ENCODE measurements around the gene MCEE.
"Not testable (repeated sequence)": the region's sequence is repeated elsewhere in the genome, so short reads cannot be mapped to it uniquely, and the experiment has no call there.

The MCEE gene

DNA sequence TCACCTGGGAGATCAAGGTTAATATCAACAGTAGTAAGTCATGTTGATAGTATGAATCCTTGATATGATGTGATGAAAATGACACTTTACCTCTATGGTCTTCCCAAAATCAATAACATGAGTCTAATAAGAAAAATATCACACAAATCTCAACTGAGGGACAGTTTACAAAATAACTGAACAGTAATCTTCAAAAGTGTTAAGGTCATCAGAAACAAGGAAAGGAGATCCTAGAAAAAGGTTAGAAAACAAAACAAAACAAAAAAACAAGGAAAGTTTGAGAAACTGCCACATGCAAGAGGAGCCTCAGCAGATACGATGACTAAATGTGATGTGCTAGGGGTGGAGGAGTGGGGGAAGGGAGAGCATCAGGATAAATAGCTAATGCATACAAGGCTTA, 16.2 kb downstream of the MCEE start:
- no peak for DNase-seq (ENCODE audit: low spot score)

DNA sequence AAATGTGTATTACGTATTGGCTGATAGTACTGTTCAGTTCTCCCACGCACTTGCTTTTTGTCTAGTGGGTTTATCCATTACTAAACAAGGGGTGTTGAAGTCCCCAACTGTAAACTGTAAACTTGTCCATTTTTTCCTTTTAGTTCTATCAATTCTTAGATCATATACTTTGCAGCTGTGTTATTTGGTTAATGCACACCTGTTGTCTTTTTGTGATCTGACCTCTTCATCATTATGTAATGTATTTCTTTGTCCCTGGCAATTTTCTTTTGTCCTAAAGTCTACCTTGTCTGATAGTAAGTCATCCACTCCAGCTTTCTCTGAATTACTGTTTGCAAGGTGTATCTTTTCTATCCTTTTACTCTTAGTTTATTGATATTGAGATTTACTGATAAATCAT, 21.9 kb downstream of the MCEE start:
- Histone ChIP-seq H3K27me3 (ENCODE audit: control insufficient read depth in 3 of 3, insufficient read depth in 3 of 3, low read depth in 1 of 3, low read length in 3 of 3) (no peaks in the 10 kb centered on the region), H2AK5ac (ENCODE audit: low read depth, low read length) (no peak overlapping the region), H3K23ac (ENCODE audit: low read depth, low read length, poor library complexity) (no peak overlapping the region), H3K27ac (replicated peaks; ENCODE audit: low read length) (no peak overlapping the region), H4K8ac (ENCODE audit: low read depth, low read length) (no peak overlapping the region), H2BK15ac (ENCODE audit: low read length) (no peak overlapping the region), H2BK12ac (ENCODE audit: low read length) (no peak overlapping the region), H2BK120ac (ENCODE audit: low read depth, low read length) (no peak overlapping the region), H3K4me1 (ENCODE audit: control insufficient read depth in 2 of 2, insufficient read depth in 1 of 2, low read depth in 1 of 2, low read length in 2 of 2) (no peaks in the 10 kb centered on the region), H3K9me3 (replicated peaks in 1 of 2; ENCODE audit: control insufficient read depth in 2 of 2, insufficient read depth in 1 of 2, low read depth in 1 of 2, low read length in 2 of 2) (peaks cover 0 to 8% of the 10 kb centered on the region in 2 donors), H3K79me1 (ENCODE audit: low read depth, low read length) (no peaks in the 10 kb centered on the region), H3K4me3 (ENCODE audit: low read length in 2 of 2) (no peak overlapping the region), H3K18ac (ENCODE audit: low read length) (no peak overlapping the region), H3K4me2 (ENCODE audit: insufficient read depth, low read length, poor library complexity, severe bottlenecking) (no peak overlapping the region), H3K14ac (ENCODE audit: low read length) (no peak overlapping the region), H3K36me3 (replicated peaks in 1 of 2; ENCODE audit: control insufficient read depth in 2 of 2, insufficient read depth in 2 of 2, low read length in 2 of 2) (peaks cover 2 to 28% of the 10 kb centered on the region in 2 donors), H3K4ac (ENCODE audit: low read length) (no peak overlapping the region), H3K9ac (ENCODE audit: low read depth, low read length, poor library complexity) (no peak overlapping the region), H2AFZ (ENCODE audit: low read length) (no peak overlapping the region), H4K91ac (ENCODE audit: low read depth, low read length, poor library complexity) (no peak overlapping the region), H2BK5ac (ENCODE audit: low read length) (no peak overlapping the region)
- no CpG with 5 or more reads among the region's 2 CpGs for WGBS, 2 donors (ENCODE audit: extremely low coverage in 2 of 2, insufficient read length in 2 of 2, insufficient replicate concordance in 1 of 2)
- no peak for DNase-seq (ENCODE audit: low spot score)

More for the DNA sequence above, 16.2 kb downstream of the MCEE start:
- Histone ChIP-seq H3K9me3 (replicated peaks in 1 of 2; ENCODE audit: control insufficient read depth in 2 of 2, insufficient read depth in 1 of 2, low read depth in 1 of 2, low read length in 2 of 2) (peaks cover 0 to 3% of the 10 kb centered on the region in 2 donors), H3K4me1 (ENCODE audit: control insufficient read depth in 2 of 2, insufficient read depth in 1 of 2, low read depth in 1 of 2, low read length in 2 of 2) (no peaks in the 10 kb centered on the region), H4K8ac (ENCODE audit: low read depth, low read length) (no peak overlapping the region), H3K4ac (ENCODE audit: low read length) (no peak overlapping the region), H2BK12ac (ENCODE audit: low read length) (no peak overlapping the region), H3K4me3 (ENCODE audit: low read length in 2 of 2) (no peak overlapping the region), H3K9ac (ENCODE audit: low read depth, low read length, poor library complexity) (no peak overlapping the region), H2BK5ac (ENCODE audit: low read length) (no peak overlapping the region), H3K79me1 (ENCODE audit: low read depth, low read length) (no peaks in the 10 kb centered on the region), H2BK15ac (ENCODE audit: low read length) (no peak overlapping the region), H4K91ac (ENCODE audit: low read depth, low read length, poor library complexity) (no peak overlapping the region), H2AFZ (ENCODE audit: low read length) (no peak overlapping the region), H3K18ac (ENCODE audit: low read length) (no peak overlapping the region), H3K27me3 (ENCODE audit: control insufficient read depth in 3 of 3, insufficient read depth in 3 of 3, low read depth in 1 of 3, low read length in 3 of 3) (no peaks in the 10 kb centered on the region), H3K23ac (ENCODE audit: low read depth, low read length, poor library complexity) (no peak overlapping the region), H3K4me2 (ENCODE audit: insufficient read depth, low read length, poor library complexity, severe bottlenecking) (no peak overlapping the region), H3K36me3 (replicated peaks in 1 of 2; ENCODE audit: control insufficient read depth in 2 of 2, insufficient read depth in 2 of 2, low read length in 2 of 2) (peaks cover 12 to 60% of the 10 kb centered on the region in 2 donors), H3K27ac (replicated peaks; ENCODE audit: low read length) (no peak overlapping the region), H3K14ac (ENCODE audit: low read length) (no peak overlapping the region), H2BK120ac (ENCODE audit: low read depth, low read length) (no peak overlapping the region), H2AK5ac (ENCODE audit: low read depth, low read length) (no peak overlapping the region)
- WGBS, 2 donors (ENCODE audit: extremely low coverage in 2 of 2, insufficient read length in 2 of 2, insufficient replicate concordance in 1 of 2), result no CpG with 5 or more reads among the region's 1 CpG

DNA sequence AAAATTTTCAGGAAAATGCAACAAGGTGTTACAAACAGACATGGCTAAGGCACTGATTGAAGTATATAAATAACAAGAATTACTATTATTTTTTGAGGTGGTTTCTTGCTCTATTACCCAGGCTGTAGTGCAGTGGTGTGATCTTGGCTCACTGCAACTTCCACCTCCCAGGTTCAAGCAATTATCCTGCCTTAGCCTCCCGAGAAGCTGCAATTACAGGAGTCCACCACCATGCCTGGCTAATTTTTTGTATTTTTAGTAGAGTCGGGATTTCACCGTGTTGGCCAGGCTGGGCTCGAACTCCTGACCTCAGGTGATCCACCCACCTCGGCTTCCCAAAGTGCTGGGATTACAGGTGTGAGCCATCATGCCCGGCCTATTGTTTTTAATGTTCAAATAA, 23.6 kb downstream of the MCEE start:
- not testable (repeated sequence) for DNase-seq (ENCODE audit: low spot score); H3K4me1 ChIP-seq (ENCODE audit: control insufficient read depth in 2 of 2, insufficient read depth in 1 of 2, low read depth in 1 of 2, low read length in 2 of 2); H2AFZ ChIP-seq (ENCODE audit: low read length); H2BK12ac ChIP-seq (ENCODE audit: low read length); H3K4ac ChIP-seq (ENCODE audit: low read length); H3K23ac ChIP-seq (ENCODE audit: low read depth, low read length, poor library complexity); H4K91ac ChIP-seq (ENCODE audit: low read depth, low read length, poor library complexity); H3K9ac ChIP-seq (ENCODE audit: low read depth, low read length, poor library complexity); H3K27ac ChIP-seq (replicated peaks; ENCODE audit: low read length); H2BK120ac ChIP-seq (ENCODE audit: low read depth, low read length); H3K4me2 ChIP-seq (ENCODE audit: insufficient read depth, low read length, poor library complexity, severe bottlenecking); H3K18ac ChIP-seq (ENCODE audit: low read length); H3K4me3 ChIP-seq (ENCODE audit: low read length in 2 of 2); H2AK5ac ChIP-seq (ENCODE audit: low read depth, low read length); H3K27me3 ChIP-seq (ENCODE audit: control insufficient read depth in 3 of 3, insufficient read depth in 3 of 3, low read depth in 1 of 3, low read length in 3 of 3); H3K79me1 ChIP-seq (ENCODE audit: low read depth, low read length); H2BK5ac ChIP-seq (ENCODE audit: low read length); H3K14ac ChIP-seq (ENCODE audit: low read length); H4K8ac ChIP-seq (ENCODE audit: low read depth, low read length); H2BK15ac ChIP-seq (ENCODE audit: low read length)
- no CpG with 5 or more reads among the region's 6 CpGs for WGBS, 2 donors (ENCODE audit: extremely low coverage in 2 of 2, insufficient read length in 2 of 2, insufficient replicate concordance in 1 of 2)
- H3K9me3 ChIP-seq (replicated peaks in 1 of 2; ENCODE audit: control insufficient read depth in 2 of 2, insufficient read depth in 1 of 2, low read depth in 1 of 2, low read length in 2 of 2), result peaks cover 0 to 12% of the 10 kb centered on the region in 2 donors
- peaks cover 0 to 25% of the 10 kb centered on the region in 2 donors for H3K36me3 ChIP-seq (replicated peaks in 1 of 2; ENCODE audit: control insufficient read depth in 2 of 2, insufficient read depth in 2 of 2, low read length in 2 of 2)

DNA sequence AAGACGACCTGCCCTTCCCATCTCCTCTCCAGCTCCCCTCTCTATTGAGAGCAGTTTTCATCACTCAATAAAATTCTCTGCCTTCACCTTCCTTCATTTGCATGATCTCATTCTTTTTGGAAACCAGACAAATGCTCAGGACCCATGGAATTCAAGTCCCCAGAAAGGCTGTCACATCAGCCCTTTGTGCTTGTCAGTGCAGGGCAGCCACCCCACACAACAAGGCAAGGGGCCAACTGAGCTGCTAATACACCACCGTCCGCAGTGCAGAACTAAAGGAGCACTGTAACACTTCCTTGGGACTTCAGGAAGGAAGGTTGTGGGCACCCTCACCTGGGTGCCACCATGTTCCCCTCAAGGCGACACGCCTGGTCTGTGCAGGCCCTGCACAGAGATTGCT, 26.2 kb downstream of the MCEE start:
- DNase-seq (ENCODE audit: low spot score), result no peak
- Histone ChIP-seq H2BK5ac (ENCODE audit: low read length) (no peak overlapping the region), H3K9me3 (replicated peaks in 1 of 2; ENCODE audit: control insufficient read depth in 2 of 2, insufficient read depth in 1 of 2, low read depth in 1 of 2, low read length in 2 of 2) (peaks cover 0 to 12% of the 10 kb centered on the region in 2 donors), H2AFZ (ENCODE audit: low read length) (peak overlapping the region; percentile 13), H3K18ac (ENCODE audit: low read length) (no peak overlapping the region), H4K91ac (ENCODE audit: low read depth, low read length, poor library complexity) (no peak overlapping the region), H3K4ac (ENCODE audit: low read length) (no peak overlapping the region), H4K8ac (ENCODE audit: low read depth, low read length) (peak overlapping the region; percentile 45), H3K4me1 (ENCODE audit: control insufficient read depth in 2 of 2, insufficient read depth in 1 of 2, low read depth in 1 of 2, low read length in 2 of 2) (peaks cover 0 to 2% of the 10 kb centered on the region in 2 donors), H3K23ac (ENCODE audit: low read depth, low read length, poor library complexity) (peak overlapping the region; percentile 27), H2BK120ac (ENCODE audit: low read depth, low read length) (no peak overlapping the region), H3K14ac (ENCODE audit: low read length) (peak overlapping the region; percentile 26), H2BK15ac (ENCODE audit: low read length) (no peak overlapping the region), H3K36me3 (replicated peaks in 1 of 2; ENCODE audit: control insufficient read depth in 2 of 2, insufficient read depth in 2 of 2, low read length in 2 of 2) (peaks cover 0 to 7% of the 10 kb centered on the region in 2 donors), H3K9ac (ENCODE audit: low read depth, low read length, poor library complexity) (no peak overlapping the region), H3K27me3 (ENCODE audit: control insufficient read depth in 3 of 3, insufficient read depth in 3 of 3, low read depth in 1 of 3, low read length in 3 of 3) (no peaks in the 10 kb centered on the region), H3K4me3 (ENCODE audit: low read length in 2 of 2) (peak overlapping the region in 1 of 2 donors; percentile 23), H3K4me2 (ENCODE audit: insufficient read depth, low read length, poor library complexity, severe bottlenecking) (no peak overlapping the region), H2BK12ac (ENCODE audit: low read length) (no peak overlapping the region), H3K27ac (replicated peaks; ENCODE audit: low read length) (no peak overlapping the region), H2AK5ac (ENCODE audit: low read depth, low read length) (no peak overlapping the region), H3K79me1 (ENCODE audit: low read depth, low read length) (peaks cover 1% of the 10 kb centered on the region)
- WGBS, 2 donors (ENCODE audit: extremely low coverage in 2 of 2, insufficient read length in 2 of 2, insufficient replicate concordance in 1 of 2), result no CpG with 5 or more reads among the region's 5 CpGs
